ENCODE measurements around the gene CCN5.

Gene CCN5

GRCh38 chr20:44681796-44682566, 33.2 kb upstream of the CCN5 start:
- no peak for TF ChIP-seq CTCF (IDR thresholded peaks at IDR 0.05; ENCODE audit: insufficient read depth, low read length, poor library complexity, severe bottlenecking)
- H3K27me3 ChIP-seq (replicated peaks; ENCODE audit: control insufficient read depth, insufficient read depth, low read length): no peaks in the 10 kb centered on the region
- no peak for DNase-seq (ENCODE audit: extremely low read depth, insufficient read length)
- H3K36me3 ChIP-seq (ENCODE audit: control insufficient read depth, insufficient read depth, low read length): no peaks in the 10 kb centered on the region
- H3K4me3 ChIP-seq (replicated peaks; ENCODE audit: low read depth, low read length): no peak overlapping the region

DNA sequence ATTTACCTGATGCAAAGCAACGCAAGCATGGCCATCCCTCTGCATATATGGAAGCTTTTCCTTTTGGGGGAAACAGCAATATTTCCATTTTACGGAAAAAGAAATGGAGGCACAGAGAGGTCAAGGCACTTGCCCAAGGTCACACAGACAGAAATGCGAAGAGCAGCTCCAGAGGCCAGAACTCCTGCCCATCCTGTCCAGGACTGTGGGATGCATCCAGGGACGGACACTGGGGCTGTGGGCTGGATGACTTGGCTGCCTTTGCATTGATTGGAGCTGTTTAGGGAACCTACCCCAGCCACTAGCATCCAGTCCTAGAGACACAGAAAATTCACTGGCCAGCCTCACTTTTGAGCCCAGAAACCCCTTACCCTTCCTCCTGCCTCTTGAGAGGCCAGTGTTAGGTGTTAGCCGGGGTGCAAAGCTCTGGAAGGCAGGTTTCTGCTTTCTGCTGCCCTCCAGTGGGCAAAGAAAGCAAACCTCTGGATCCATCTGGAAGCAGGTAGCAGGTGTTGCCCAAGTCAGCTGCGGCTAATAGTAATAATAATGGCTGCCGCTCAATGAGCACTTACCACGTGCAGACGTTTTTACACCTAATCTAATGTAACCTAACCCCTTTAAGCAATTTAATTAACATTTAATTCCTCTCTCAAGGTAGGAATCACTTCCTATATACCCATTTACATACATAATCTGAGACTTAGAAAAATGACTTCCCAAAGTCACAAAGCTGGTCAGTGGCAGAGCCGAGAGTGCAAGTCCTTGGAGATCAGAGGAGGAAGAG, 31.7 kb upstream of the CCN5 start:
- TF ChIP-seq CTCF (IDR thresholded peaks at IDR 0.05; ENCODE audit: insufficient read depth, low read length, poor library complexity, severe bottlenecking): peak; percentile 66
- Histone ChIP-seq H3K36me3 (ENCODE audit: control insufficient read depth, insufficient read depth, low read length) (no peaks in the 10 kb centered on the region), H3K27me3 (replicated peaks; ENCODE audit: control insufficient read depth, insufficient read depth, low read length) (no peaks in the 10 kb centered on the region), H3K4me3 (replicated peaks; ENCODE audit: low read depth, low read length) (no peak overlapping the region)
- DNase-seq (ENCODE audit: extremely low read depth, insufficient read length): no peak

DNA sequence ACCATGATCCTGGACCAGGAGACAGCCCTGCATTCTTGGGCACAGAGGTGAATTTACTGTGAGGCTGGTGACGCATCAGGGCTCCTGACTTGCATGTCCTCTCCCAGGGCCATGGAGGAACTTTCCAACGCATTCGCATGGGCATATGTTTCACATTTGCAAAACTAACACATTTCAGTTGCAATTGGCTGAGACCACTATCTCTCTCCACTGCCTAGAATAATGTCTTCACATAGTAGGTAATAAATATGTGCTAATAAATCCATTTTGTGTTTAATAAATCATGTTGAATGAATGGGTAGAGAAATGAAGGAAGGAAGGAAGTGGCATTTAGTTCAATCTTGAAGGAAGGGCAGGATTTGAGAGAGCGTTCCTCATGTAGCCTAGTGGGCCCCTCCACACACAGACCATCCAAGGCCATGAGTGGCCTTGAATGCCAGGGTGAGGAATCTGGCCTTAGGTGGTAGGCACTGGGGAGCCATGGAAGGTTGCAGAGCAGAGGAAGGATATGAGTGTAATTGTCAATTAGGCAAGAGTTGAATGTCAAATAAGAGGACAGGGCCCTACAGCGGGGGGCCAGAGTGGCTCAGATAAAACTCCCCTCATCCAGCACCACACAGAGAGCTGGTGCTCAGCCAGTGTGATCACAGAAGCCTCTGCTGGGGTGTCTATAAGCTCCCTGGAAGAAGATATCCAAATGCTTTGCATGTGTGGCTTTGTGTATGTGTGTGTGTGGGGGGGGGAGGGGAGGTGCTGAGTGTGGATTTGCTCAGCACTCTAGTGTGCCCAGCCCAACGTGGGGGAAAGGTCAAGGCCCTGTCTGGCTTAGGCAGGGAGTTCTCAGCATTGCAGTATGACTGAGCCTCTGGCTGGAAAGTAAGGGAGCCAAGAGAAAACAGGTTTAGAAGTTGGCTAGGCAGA, 30.9 kb upstream of the CCN5 start:
- H3K4me3 ChIP-seq (replicated peaks; ENCODE audit: low read depth, low read length): no peak overlapping the region
- TF ChIP-seq CTCF (IDR thresholded peaks at IDR 0.05; ENCODE audit: insufficient read depth, low read length, poor library complexity, severe bottlenecking): no peak
- no peak for DNase-seq (ENCODE audit: extremely low read depth, insufficient read length)
- no peaks in the 10 kb centered on the region for H3K27me3 ChIP-seq (replicated peaks; ENCODE audit: control insufficient read depth, insufficient read depth, low read length)
- H3K36me3 ChIP-seq (ENCODE audit: control insufficient read depth, insufficient read depth, low read length): no peaks in the 10 kb centered on the region

- TF ChIP-seq CTCF (IDR thresholded peaks at IDR 0.05; ENCODE audit: insufficient read depth, low read length, poor library complexity, severe bottlenecking): no peak
- Histone ChIP-seq H3K4me3 (replicated peaks; ENCODE audit: low read depth, low read length) (no peak overlapping the region), H3K27me3 (replicated peaks; ENCODE audit: control insufficient read depth, insufficient read depth, low read length) (no peaks in the 10 kb centered on the region; the same call in 1 of the 2 replicates), H3K36me3 (ENCODE audit: control insufficient read depth, insufficient read depth, low read length) (no peaks in the 10 kb centered on the region)
- DNase-seq (ENCODE audit: extremely low read depth, insufficient read length): no peak
Measured at GRCh38 chr20:44686934-44687333, 28.2 kb upstream of the CCN5 start.

- H3K27me3 ChIP-seq (replicated peaks; ENCODE audit: control insufficient read depth, insufficient read depth, low read length): no peaks in the 10 kb centered on the region; the same call in 1 of the 2 replicates
- no peak overlapping the region for H3K4me3 ChIP-seq (replicated peaks; ENCODE audit: low read depth, low read length)
- DNase-seq (ENCODE audit: extremely low read depth, insufficient read length): no peak
- no peaks in the 10 kb centered on the region for H3K36me3 ChIP-seq (ENCODE audit: control insufficient read depth, insufficient read depth, low read length)
- TF ChIP-seq CTCF (IDR thresholded peaks at IDR 0.05; ENCODE audit: insufficient read depth, low read length, poor library complexity, severe bottlenecking): no peak
Measured at GRCh38 chr20:44688053-44688625, 27.0 kb upstream of the CCN5 start.

Measured in GM06990 (cell line).